ENCODE data around the gene TAF15.

DNA sequence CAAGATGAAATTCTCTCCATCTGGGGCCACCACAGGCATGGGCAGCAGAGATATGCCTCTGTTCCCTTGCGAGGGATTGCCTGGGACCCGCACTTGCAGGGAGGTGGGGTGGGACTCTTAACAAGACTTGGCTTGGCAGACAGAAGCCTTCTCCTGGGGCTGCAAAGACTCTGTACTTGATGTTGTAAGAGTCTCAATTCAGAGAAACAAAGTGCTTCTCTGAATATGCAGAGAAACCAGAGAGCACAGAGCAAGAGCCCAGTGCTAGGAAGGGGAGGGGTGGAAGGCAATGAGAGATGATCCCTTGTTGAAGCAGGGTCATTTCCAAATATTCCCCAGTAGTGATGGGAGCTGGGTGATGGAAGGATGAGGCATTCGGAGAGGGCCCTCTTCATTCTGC, 16.0 kb upstream of the TAF15 start:
- TF ChIP-seq POLR2A (IDR thresholded peaks at IDR 0.05; ENCODE audit: low read depth, low read length), result no peak
- no peak for TF ChIP-seq MEF2B (IDR thresholded peaks at IDR 0.05; ENCODE audit: partially characterized antibody, poor library complexity, severe bottlenecking)
- no peak for TF ChIP-seq EZH2 (IDR thresholded peaks at IDR 0.05; ENCODE audit: borderline replicate concordance, control insufficient read depth, low read depth, low read length)
- TF ChIP-seq TAF1 (IDR thresholded peaks at IDR 0.05; ENCODE audit: borderline replicate concordance, low read depth, low read length), result no peak
- TF ChIP-seq POLR2AphosphoS5 (IDR thresholded peaks at IDR 0.05; ENCODE audit: low read length), result no peak
- no peak for TF ChIP-seq EP300 (IDR thresholded peaks at IDR 0.05; ENCODE audit: borderline replicate concordance in 1 of 2, control insufficient read depth in 1 of 2, low read depth in 2 of 2, low read length in 2 of 2)
- no peak for TF ChIP-seq IKZF1 (conservative IDR thresholded peaks at IDR 0.05)
- TF ChIP-seq, protein P1, sequence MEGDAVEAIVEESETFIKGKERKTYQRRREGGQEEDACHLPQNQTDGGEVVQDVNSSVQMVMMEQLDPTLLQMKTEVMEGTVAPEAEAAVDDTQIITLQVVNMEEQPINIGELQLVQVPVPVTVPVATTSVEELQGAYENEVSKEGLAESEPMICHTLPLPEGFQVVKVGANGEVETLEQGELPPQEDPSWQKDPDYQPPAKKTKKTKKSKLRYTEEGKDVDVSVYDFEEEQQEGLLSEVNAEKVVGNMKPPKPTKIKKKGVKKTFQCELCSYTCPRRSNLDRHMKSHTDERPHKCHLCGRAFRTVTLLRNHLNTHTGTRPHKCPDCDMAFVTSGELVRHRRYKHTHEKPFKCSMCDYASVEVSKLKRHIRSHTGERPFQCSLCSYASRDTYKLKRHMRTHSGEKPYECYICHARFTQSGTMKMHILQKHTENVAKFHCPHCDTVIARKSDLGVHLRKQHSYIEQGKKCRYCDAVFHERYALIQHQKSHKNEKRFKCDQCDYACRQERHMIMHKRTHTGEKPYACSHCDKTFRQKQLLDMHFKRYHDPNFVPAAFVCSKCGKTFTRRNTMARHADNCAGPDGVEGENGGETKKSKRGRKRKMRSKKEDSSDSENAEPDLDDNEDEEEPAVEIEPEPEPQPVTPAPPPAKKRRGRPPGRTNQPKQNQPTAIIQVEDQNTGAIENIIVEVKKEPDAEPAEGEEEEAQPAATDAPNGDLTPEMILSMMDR (IDR thresholded peaks at IDR 0.05 in 2 of 3, conservative IDR thresholded peaks at IDR 0.05 in 1 of 3; ENCODE audit: control insufficient read depth in 2 of 3, extremely low read depth in 1 of 3, insufficient read depth in 1 of 3, low read depth in 3 of 3, low read length in 3 of 3), result no peak
- no peak for TF ChIP-seq ZNF217 (IDR thresholded peaks at IDR 0.05)
- no peak for TF ChIP-seq PML (IDR thresholded peaks at IDR 0.05; ENCODE audit: low read length)
- no peak for TF ChIP-seq NFYB (IDR thresholded peaks at IDR 0.05; ENCODE audit: insufficient read depth, low read depth, low read length)

Measured in GM12878 (cell line).